PFSK-1 (cell line): Measurements from ENCODE around the gene CDC37L1.

Source experiments
- TAF1 ChIP-seq: IDR thresholded peaks from 2 replicates; pipeline ENCODE4 v1.6.1; 2012; ENCODE audit warnings: low read length, control low read depth, borderline replicate concordance; ENCODE audit not compliant: insufficient read depth
- TF ChIP-seq, protein P1 (sequence below), 2 experiments: IDR thresholded peaks; 2 replicates each; pipeline versions ENCODE4 v1.6.1 to v1.8.0; 2011 to 2012; ENCODE audit warnings: low read depth in 2 of 2, low read length in 2 of 2, control low read depth in 1 of 2, inconsistent platforms in 1 of 2, mild to moderate bottlenecking in 1 of 2, moderate library complexity in 1 of 2; ENCODE audit not compliant: insufficient read depth in 1 of 2

- no peak for TF ChIP-seq TAF1
- TF ChIP-seq, protein P1, sequence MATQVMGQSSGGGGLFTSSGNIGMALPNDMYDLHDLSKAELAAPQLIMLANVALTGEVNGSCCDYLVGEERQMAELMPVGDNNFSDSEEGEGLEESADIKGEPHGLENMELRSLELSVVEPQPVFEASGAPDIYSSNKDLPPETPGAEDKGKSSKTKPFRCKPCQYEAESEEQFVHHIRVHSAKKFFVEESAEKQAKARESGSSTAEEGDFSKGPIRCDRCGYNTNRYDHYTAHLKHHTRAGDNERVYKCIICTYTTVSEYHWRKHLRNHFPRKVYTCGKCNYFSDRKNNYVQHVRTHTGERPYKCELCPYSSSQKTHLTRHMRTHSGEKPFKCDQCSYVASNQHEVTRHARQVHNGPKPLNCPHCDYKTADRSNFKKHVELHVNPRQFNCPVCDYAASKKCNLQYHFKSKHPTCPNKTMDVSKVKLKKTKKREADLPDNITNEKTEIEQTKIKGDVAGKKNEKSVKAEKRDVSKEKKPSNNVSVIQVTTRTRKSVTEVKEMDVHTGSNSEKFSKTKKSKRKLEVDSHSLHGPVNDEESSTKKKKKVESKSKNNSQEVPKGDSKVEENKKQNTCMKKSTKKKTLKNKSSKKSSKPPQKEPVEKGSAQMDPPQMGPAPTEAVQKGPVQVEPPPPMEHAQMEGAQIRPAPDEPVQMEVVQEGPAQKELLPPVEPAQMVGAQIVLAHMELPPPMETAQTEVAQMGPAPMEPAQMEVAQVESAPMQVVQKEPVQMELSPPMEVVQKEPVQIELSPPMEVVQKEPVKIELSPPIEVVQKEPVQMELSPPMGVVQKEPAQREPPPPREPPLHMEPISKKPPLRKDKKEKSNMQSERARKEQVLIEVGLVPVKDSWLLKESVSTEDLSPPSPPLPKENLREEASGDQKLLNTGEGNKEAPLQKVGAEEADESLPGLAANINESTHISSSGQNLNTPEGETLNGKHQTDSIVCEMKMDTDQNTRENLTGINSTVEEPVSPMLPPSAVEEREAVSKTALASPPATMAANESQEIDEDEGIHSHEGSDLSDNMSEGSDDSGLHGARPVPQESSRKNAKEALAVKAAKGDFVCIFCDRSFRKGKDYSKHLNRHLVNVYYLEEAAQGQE (IDR thresholded peaks at IDR 0.05; ENCODE audit: insufficient read depth in 1 of 2, low read depth in 2 of 2, low read length in 2 of 2), result no peak
Observed at GRCh38 chr9:4750023-4750673, 70.8 kb downstream of the CDC37L1 start.
